OCI-LY7 (cell line): ENCODE results near the gene GREB1. TPM values are rescaled to one million over a fixed set of nuclear protein-coding genes. Genes with fewer than 3 reads are reported as not detected.

Experiments used
- BruUV-seq: library from RNA; stranded (reverse); fragments of 400-500 nt; replicated peaks from 2 replicates; lab custom pipeline; 2021; lab: Mats Ljungman, UMichigan
- CTCF ChIA-PET: fragments of 300-600 bp; sonication (Branson Sonifier 250); formaldehyde crosslinking; loops from one replicate; lab custom pipeline; 2022; ENCODE audit warnings: antibody characterized with exemption; ENCODE audit not compliant: unreplicated experiment; lab: Charles Lee
- POLR2A ChIA-PET: fragments of 300-600 bp; sonication (Branson Sonifier 250); formaldehyde crosslinking; loops from one replicate; lab custom pipeline; 2022; ENCODE audit warnings: antibody characterized with exemption; lab: Charles Lee
- DNase-seq: peaks from one replicate; pipeline ENCODE4 v3.0.0-alpha.2; 2015; ENCODE audit warnings: low spot score
- H2AFZ ChIP-seq: fragments of 200-600 bp; sonication (generic), shearing (Covaris generic); 2 replicates; pipeline ENCODE4 v1.6.1; 2014; ENCODE audit warnings: mild to moderate bottlenecking, antibody characterized with exemption, low read length, moderate library complexity
- H3K27ac ChIP-seq: fragments of 200-600 bp; sonication (generic); 2 replicates; pipeline ENCODE4 v1.5.1; 2014; ENCODE audit warnings: mixed run types, low read depth, mild to moderate bottlenecking, moderate library complexity, low read length, inconsistent platforms; ENCODE audit not compliant: poor library complexity, severe bottlenecking
- H3K36me3 ChIP-seq: fragments of 200-600 bp; sonication (generic); 2 replicates; pipeline ENCODE4 v1.6.1; 2014; ENCODE audit warnings: mild to moderate bottlenecking, antibody characterized with exemption, low read length, moderate library complexity, mixed read lengths; ENCODE audit not compliant: insufficient read depth
- H3K4me1 ChIP-seq: fragments of 200-600 bp; sonication (generic); 2 replicates; pipeline ENCODE4 v1.5.1; 2014; ENCODE audit warnings: mild to moderate bottlenecking, low read length; ENCODE audit not compliant: insufficient read depth, poor library complexity, severe bottlenecking
- H3K4me2 ChIP-seq: fragments of 200-600 bp; sonication (generic); 2 replicates; pipeline ENCODE4 v1.6.1; 2014; ENCODE audit warnings: mild to moderate bottlenecking, low read length
- H3K4me3 ChIP-seq: fragments of 200-600 bp; sonication (generic); 2 replicates; pipeline ENCODE4 v1.5.1; 2014; ENCODE audit warnings: mild to moderate bottlenecking, low read depth, low read length; ENCODE audit not compliant: poor library complexity, severe bottlenecking
- H3K79me2 ChIP-seq: fragments of 200-600 bp; sonication (generic); 2 replicates; pipeline ENCODE4 v1.6.1; 2016; ENCODE audit warnings: low read depth, mild to moderate bottlenecking, low read length, moderate library complexity, mixed read lengths; ENCODE audit not compliant: insufficient read depth
- H3K9me2 ChIP-seq: fragments of 200-600 bp; sonication (generic); 2 replicates; pipeline ENCODE4 v1.6.1; 2016; ENCODE audit warnings: mild to moderate bottlenecking, low read length, mixed read lengths; ENCODE audit not compliant: insufficient read depth
- H3K9me3 ChIP-seq: fragments of 200-600 bp; sonication (generic); 2 replicates; pipeline ENCODE4 v1.6.1; 2014; ENCODE audit warnings: mild to moderate bottlenecking, mixed run types, low read length, mixed read lengths
- H4K20me1 ChIP-seq: fragments of 200-600 bp; sonication (generic); 2 replicates; pipeline ENCODE4 v1.6.1; 2014; ENCODE audit warnings: mild to moderate bottlenecking, antibody characterized with exemption, low read length, moderate library complexity, mixed read lengths; ENCODE audit not compliant: insufficient read depth
- CTCF ChIP-seq: fragments of 200-600 bp; sonication (generic); conservative IDR thresholded peaks from 2 replicates; pipeline ENCODE4 v1.5.1; 2014; ENCODE audit warnings: mild to moderate bottlenecking, antibody characterized with exemption, low read length, moderate library complexity, mixed read lengths
- EZH2phosphoT487 ChIP-seq: fragments of 200-600 bp; sonication (generic); IDR thresholded peaks from 2 replicates; pipeline ENCODE4 v1.6.1; 2018; ENCODE audit warnings: low read depth, borderline replicate concordance, mild to moderate bottlenecking, mixed run types, antibody characterized with exemption, low read length, moderate library complexity, mixed read lengths
- intact Hi-C: fragments of 100-400 bp; cut with micrococcal nuclease; formaldehyde crosslinking; loops from one replicate; pipeline ENCODE4 v1.10.0; 2022; ENCODE audit not compliant: unreplicated experiment
- total RNA-seq, 2 experiments: library from RNA; depleted of rRNA in 1 of 2; stranded (reverse); fragments of >200 nt in 1 of 2; shearing (Covaris generic) in 1 of 2; gene quantifications; 2 replicates each; pipeline ENCODE4 v1.2.3, GENCODE V29; 2014 to 2022

The GREB1 gene
- total RNA-seq, 2 experiments from 2014 or later, result 3.5 to 8.4 TPM

GRCh38 chr2:11596801-11597200, 63.0 kb downstream of the GREB1 start:
- no peak overlapping the region for H3K27ac ChIP-seq
- H3K9me3 ChIP-seq, result no peaks in the 10 kb centered on the region
- no peak overlapping the region for H2AFZ ChIP-seq
- intact Hi-C loops, result no loop called here
- H3K4me1 ChIP-seq, result no peaks in the 10 kb centered on the region
- ChIA-PET POLR2A (no interaction called here), CTCF (no interaction called here)
- H3K4me3 ChIP-seq, result no peak overlapping the region
- no peaks in the 10 kb centered on the region for H4K20me1 ChIP-seq
- H3K4me2 ChIP-seq, result no peak overlapping the region
- no peak for DNase-seq
- H3K9me2 ChIP-seq, result no peaks in the 10 kb centered on the region
- no TSS peak for BruUV-seq
- no peak for TF ChIP-seq EZH2phosphoT487
- no peak for TF ChIP-seq CTCF
- H3K79me2 ChIP-seq, result no peaks in the 10 kb centered on the region
- H3K36me3 ChIP-seq, result no peaks in the 10 kb centered on the region

DNA sequence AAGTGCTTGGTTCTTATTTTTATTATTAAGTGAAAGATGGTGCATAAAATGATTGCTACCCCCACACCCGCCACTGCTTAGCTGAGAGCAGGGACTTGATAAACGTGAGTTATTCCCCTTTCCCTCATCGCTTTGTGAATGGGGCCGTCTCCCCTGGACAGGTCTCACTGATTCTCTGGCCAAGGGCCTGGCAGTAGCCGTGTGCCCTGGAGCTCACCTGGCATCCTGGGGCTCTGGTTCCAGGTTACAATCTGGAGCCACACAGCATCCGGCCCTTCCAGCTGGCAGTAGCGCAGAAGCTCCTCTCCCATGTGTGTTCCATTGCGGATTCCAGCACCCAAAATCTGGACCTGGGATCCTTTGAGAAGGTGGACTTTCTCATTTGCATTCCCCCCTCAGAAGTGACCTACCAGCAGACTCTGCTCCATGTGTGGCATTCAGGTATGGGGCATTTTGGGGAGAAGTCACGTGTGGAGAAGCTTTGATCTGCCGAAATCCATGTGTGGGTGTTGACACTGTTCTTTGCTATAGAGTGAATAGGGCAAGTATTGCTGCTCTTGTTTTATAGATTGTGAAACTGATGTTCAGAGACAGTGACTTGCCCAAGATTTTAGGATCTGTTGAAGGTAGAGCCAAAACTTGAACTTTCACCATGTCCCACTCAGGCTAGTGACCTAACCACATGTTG, 63.8 kb downstream of the GREB1 start:
- H2AFZ ChIP-seq, result no peak overlapping the region
- no peak overlapping the region for H3K4me2 ChIP-seq
- intact Hi-C loops, result no loop called here
- H4K20me1 ChIP-seq, result no peaks in the 10 kb centered on the region
- no peak overlapping the region for H3K27ac ChIP-seq
- H3K36me3 ChIP-seq, result no peaks in the 10 kb centered on the region
- no peaks in the 10 kb centered on the region for H3K9me2 ChIP-seq
- DNase-seq, result no peak
- BruUV-seq, result no TSS peak
- TF ChIP-seq EZH2phosphoT487 (no peak), CTCF (no peak)
- no peak overlapping the region for H3K4me3 ChIP-seq
- no peaks in the 10 kb centered on the region for H3K9me3 ChIP-seq
- POLR2A ChIA-PET, result interaction anchor here (0.6 kb wide), 1 partner anchor 36 kb away, joined by 3 read pairs; no protein-coding TSS in a partner anchor
- H3K79me2 ChIP-seq, result no peaks in the 10 kb centered on the region
- CTCF ChIA-PET, result no interaction called here
- H3K4me1 ChIP-seq, result no peaks in the 10 kb centered on the region

GRCh38 chr2:11598228-11598731, 64.4 kb downstream of the GREB1 start:
- Histone ChIP-seq H3K4me1 (no peaks in the 10 kb centered on the region), H3K9me3 (no peaks in the 10 kb centered on the region), H3K36me3 (no peaks in the 10 kb centered on the region), H3K4me2 (no peak overlapping the region), H2AFZ (no peak overlapping the region), H3K79me2 (no peaks in the 10 kb centered on the region), H3K27ac (no peak overlapping the region), H4K20me1 (no peaks in the 10 kb centered on the region), H3K4me3 (no peak overlapping the region), H3K9me2 (no peaks in the 10 kb centered on the region)
- POLR2A ChIA-PET, result no interaction called here
- TF ChIP-seq EZH2phosphoT487 (no peak), CTCF (no peak)
- no TSS peak for BruUV-seq
- CTCF ChIA-PET, result no interaction called here
- intact Hi-C loops, result no loop called here
- no peak for DNase-seq
